Stimulated activated CD8-positive, alpha-beta memory T cell treated with anti-CD3 and anti-CD28 coated beads, Interleukin-15, amount 100 ng/mL, for 48 hours (primary cell): Measurements from ENCODE around the gene MAMDC4.
"Not testable (repeated sequence)": the region's sequence is repeated elsewhere in the genome, so short reads cannot be mapped to it uniquely, and the experiment has no call there.

Experiments used
- DNase-seq, 2 donors: peaks; one replicate each; pipeline ENCODE4 v3.0.0-alpha.2; 2020; ENCODE audit warnings: low read depth in 2 of 2

Gene MAMDC4

GRCh38 chr9:136825295-136826187 lies 26.6 kb upstream of the MAMDC4 start:
- DNase-seq = no peak

GRCh38 chr9:136826188-136826541 lies 26.0 kb upstream of the MAMDC4 start:
- no peak for DNase-seq

DNA sequence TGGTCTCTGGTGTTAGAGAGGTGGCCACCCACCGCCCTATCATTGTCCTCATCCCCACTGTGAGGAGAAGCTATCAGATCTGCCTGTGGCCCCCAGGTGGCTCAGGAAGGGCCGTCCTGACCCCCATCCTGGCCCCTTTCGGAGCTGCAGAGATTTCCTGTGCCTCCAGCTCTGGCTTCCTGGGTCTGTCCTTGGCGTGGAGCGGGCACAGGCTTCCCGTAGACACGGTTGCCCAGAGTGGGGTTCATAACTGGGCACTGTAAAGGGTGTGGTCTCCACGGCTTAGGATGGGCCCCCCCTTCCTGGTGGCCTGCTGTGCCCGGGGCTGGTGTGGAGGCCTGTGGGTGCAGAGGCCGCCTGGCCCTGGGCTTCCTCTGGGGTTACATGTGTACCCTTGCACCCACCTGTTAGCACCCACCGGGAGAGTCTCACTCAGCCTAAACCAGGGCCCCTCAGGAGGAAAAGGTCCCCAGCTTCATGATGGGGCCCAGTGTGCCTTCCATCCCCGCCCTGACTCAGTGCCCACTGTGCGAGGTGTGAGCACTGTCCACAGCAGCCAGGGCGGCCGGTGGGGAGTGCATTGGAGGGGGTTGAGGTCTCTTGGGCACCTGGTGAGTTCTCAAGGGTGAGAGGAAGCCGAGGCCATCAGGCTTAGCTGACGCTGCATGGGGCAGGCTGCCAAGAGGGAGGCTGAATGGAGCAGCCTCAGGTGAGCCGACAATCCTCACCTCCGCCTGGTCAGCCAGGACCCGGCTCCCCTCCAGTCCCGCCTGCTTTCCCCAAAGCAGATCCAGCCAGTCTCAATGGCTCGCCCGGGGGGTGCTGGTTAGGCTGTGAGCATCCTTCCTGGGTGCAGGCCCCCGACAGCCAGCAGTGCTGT lies 25.2 kb upstream of the MAMDC4 start:
- no peak for DNase-seq

- no peak for DNase-seq
Observed at GRCh38 chr9:136827794-136828473, 24.2 kb upstream of the MAMDC4 start.

DNA sequence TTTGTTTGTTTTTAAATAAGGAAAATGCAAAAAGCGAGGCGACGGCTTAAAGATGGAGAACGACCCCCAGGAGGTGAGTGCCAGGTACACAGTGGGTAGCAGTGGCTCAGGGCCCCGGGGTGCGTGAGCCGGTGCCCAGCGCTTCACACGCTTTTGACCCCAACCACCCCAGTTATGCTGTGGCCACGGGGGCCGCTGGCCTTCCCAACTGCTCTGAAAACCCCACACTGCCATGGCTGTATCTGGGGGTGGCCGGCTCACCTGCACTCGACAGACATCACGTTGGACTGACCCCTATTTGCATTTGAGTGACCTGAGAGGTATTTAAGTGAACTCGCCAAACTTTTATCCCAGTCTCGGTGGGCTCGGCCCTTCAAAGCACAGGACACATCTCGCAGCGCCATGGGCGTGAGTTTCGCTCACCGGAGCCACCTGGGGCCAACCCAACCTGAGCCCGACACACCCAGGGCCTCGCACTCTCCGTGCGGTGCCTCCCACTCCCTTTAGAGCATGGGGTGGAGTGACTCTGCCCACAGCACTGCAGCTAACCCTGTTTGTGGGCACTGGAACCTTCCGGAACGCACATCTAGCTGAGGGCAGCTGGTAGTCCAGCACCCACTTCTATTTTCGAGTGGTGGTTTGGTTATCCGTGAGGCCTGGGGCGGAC lies 23.5 kb upstream of the MAMDC4 start:
- no peak for DNase-seq

GRCh38 chr9:136829412-136829811 lies 22.7 kb upstream of the MAMDC4 start:
- no peak for DNase-seq

- no peak for DNase-seq
Observed at GRCh38 chr9:136829981-136830885, 21.9 kb upstream of the MAMDC4 start.

GRCh38 chr9:136831002-136831719 lies 21.0 kb upstream of the MAMDC4 start:
- DNase-seq = no peak

GRCh38 chr9:136831720-136832104 lies 20.4 kb upstream of the MAMDC4 start:
- DNase-seq = no peak

- no peak for DNase-seq
Observed at GRCh38 chr9:136832581-136832980, 19.6 kb upstream of the MAMDC4 start.

- not testable (repeated sequence) for DNase-seq
Observed at GRCh38 chr9:136833381-136834048, 18.6 kb upstream of the MAMDC4 start.

DNA sequence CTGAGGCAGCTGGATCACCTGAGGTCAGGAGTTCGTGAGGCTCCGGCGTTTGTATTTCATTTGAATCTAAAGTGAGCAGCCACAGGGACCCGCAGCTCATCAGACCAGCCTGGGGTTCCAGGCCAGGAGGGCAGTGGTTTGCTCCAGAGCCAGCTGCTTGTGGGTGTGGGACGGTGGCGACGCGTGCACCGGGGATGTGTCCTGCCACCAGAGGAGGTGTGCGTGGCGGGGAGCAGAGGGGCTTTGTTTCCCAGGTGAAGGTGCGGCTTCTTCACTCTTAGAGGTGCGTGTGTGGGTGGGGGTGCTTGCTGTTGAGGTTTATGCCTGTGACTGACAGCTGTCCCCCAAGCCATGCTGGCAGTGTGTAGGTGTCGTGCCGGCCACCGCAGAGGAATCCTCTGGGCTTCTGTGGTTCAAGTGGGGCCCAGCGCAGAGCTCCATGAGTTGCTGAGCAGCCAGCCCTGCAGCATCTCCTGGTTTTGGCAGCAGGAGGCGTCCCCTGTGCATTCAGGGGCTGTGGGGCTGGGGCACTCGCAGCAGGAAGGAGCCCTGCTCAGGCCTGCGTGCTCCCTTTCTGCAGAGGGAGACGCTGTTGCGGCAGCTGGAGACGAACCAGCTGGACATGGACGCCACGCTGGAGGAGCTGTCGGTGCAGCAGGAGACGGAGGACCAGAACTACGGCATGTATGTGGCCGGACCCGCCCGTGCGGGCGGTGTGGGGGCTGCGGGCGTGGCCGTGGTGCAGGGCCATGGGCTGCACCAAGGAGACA lies 16.8 kb upstream of the MAMDC4 start:
- no peak for DNase-seq

DNA sequence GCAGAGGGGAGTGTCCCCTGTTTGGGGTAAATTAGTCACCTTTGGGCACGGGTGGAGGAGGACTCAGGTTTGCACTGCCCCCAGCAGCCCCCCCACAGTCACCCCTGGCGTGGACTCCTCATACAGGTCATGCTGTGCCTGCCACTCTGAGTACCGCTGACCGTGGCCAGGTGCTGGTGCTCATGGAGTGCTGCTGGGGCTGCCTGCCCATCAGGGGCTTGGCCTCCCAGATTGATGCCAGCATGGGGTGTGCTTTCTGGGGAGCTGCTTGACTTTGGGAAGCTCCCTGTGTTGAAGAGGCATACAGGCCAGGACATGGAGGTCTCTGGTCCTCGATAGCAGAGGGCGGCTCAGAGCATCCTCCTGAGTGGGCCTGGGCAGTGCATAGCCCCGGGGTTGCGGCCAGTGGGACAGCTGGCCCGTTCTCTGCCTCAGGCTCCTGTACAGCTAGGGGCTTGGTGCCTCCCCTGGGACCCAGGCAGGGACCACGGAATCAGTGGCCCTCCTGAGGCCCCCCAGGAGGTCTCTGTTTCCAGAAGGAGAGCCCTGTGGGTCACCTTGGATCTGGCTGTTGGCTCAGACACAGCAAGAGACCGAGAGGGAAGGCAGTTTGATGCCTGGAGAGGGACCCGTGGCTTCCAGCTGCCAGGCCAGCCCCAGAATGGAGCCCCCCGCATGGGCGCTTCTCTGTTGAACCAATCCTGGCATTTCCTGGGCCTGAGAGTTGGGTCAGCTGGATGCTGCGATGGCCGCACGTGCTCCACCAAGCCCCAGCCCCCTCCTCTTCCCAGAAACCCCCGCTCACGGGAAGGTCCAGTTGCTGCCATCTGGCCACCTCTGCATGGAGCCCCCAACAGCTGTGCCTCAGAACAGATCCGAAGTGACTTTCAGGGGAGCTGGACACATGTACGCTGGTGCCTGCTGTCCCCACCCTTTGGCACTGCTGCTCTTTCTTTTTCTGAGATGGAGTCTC lies 15.9 kb upstream of the MAMDC4 start:
- DNase-seq = no peak

GRCh38 chr9:136837146-136837855 lies 14.8 kb upstream of the MAMDC4 start:
- DNase-seq = no peak

DNA sequence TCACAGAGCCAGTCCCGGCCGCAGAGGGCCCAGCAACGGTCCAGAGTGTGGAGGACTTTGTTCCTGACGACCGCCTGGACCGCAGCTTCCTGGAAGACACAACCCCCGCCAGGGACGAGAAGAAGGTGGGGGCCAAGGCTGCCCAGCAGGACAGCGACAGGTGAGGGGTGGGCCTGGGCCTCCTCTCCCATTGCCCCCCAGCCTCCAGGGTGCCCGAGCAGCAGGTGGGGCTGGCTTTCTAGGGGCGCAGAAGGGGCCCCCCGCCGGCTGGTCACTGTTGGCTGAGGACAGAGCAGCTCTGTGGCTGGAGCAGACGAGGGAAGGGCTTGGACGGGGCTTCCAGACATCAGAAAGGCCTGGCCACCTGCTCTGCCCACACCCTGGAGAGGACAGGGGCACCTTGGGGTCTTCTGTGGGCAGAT lies 14.3 kb upstream of the MAMDC4 start:
- DNase-seq = not testable (repeated sequence)

DNA sequence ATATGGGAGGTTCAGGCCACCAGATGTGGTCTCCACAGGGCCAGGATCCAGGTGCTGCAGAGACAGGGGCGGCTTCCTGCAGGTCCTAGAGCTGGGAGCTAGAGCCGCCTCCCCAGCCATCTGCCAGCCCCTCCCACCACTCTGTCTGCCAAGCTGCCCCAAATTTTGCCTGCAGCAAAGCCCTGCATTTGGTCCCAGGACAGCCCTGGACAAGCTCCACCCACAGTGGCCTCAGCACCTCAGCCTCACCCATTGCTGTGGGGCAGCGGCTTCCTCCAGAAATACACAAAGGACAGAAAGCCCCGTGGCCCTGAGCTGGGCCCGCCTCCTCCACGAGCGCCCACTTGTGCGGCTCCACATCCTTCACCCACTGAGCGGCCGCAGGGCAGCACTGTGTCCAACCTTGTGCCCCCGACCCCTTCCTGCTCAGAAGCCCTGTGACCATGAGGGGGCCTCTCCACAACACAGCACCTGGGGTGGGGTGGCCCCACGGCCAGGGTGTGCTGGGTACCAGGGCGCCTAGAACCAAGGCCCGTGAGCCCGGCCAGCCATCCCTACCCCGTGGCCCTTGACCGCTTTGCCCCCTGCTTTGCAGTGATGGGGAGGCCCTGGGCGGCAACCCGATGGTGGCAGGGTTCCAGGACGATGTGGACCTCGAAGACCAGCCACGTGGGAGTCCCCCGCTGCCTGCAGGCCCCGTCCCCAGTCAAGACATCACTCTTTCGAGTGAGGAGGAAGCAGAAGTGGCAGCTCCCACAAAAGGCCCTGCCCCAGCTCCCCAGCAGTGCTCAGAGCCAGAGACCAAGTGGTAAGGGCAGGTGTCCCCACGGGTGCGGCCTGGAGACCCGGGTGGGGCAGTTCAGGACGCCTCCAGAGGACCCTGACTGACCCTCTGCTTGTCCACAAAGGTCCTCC lies 13.6 kb upstream of the MAMDC4 start:
- DNase-seq = no peak
